Measurements from ENCODE around the gene SLC12A8. TPM values are rescaled to one million over a fixed set of nuclear protein-coding genes. Genes with fewer than 3 reads are reported as not detected.

SLC12A8 gene
- total RNA-seq, 2 experiments from 2014 or later = 0.26 to 0.39 TPM

DNA sequence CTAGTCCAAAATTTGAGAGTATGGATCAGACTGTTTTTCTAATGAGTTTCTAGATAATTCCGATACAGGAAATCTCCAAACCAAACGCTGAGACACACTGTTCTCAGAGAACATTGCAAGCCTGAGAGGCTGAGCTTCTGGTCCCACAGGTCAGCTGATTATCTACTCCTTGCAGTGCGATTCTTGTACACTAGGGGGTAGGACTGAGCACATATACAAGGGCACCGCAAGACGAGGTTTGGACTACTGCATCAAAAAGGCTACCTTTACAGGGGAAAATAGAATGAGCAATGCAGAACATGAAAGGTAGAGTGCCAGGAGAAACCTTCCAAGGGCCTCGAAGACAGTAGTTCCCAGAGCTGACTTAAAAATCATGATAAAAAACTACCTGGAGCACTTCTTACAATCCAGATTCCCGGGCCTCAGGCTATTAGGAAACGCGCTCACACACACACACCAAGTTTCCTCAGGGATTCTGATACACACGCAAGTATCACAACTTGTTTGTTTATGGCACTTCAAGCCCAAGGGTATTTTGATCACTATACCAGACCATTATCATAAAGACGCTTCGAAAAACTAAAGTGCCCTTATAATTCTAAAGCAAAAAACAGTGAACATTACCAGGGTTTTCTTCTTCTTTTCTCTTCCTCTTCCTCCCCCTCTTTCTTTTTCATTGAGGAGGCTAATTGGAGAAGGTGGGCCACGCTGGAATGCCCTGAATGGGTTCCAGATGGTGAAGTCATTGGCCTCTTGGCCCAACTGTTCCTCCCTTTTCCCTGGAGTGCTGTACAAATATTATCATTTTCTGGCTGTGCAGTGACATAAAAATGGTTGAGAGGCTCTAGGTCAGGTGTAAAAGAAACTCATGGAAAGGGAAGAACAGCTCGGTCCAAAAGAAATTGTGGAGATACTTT, 61.8 kb downstream of the SLC12A8 start:
- no peak overlapping the region for H3K27ac Mint-ChIP-seq
- intact Hi-C loops (cut with DNase I, micrococcal nuclease) = loop anchor here (1.0 to 5.0 kb wide), 3 partner anchors 223 to 434 kb away; no protein-coding TSS in a partner anchor
- DNase-seq = peak; percentile 81
- H3K36me3 Mint-ChIP-seq (ENCODE audit: low read depth) = no peaks in the 10 kb centered on the region
- H3K9me3 Mint-ChIP-seq (ENCODE audit: low read depth) = no peaks in the 10 kb centered on the region
- peak; percentile 95 for ATAC-seq
- no peak overlapping the region for H3K4me3 Mint-ChIP-seq
- ChIA-PET POLR2A (interaction anchor here (0.6 kb wide), 2 partner anchors 204 to 276 kb away, joined by 3 read pairs; no protein-coding TSS in a partner anchor), CTCF (interaction anchor here (0.5 to 1.4 kb wide), 17 partner anchors 10 to 434 kb away, joined by 3 to 11 read pairs (median 3); no protein-coding TSS in a partner anchor)
- peaks cover 13% of the 10 kb centered on the region for H3K27me3 Mint-ChIP-seq
- peaks cover 8% of the 10 kb centered on the region for H3K4me1 Mint-ChIP-seq

GRCh38 chr3:125149462-125149861, 63.1 kb downstream of the SLC12A8 start:
- CTCF ChIA-PET = interaction anchor here (0.6 to 1.4 kb wide), 10 partner anchors 11 to 988 kb away, joined by 3 to 7 read pairs (median 4); no protein-coding TSS in a partner anchor
- intact Hi-C loops (cut with DNase I, micrococcal nuclease) = no loop called here

GRCh38 chr3:125148836-125149235, 63.7 kb downstream of the SLC12A8 start:
- no peak for DNase-seq
- no peaks in the 10 kb centered on the region for H3K36me3 Mint-ChIP-seq (ENCODE audit: low read depth)
- no peaks in the 10 kb centered on the region for H3K9me3 Mint-ChIP-seq (ENCODE audit: low read depth)
- no peak overlapping the region for H3K4me3 Mint-ChIP-seq
- intact Hi-C loops (cut with DNase I, micrococcal nuclease) = no loop called here
- CTCF ChIA-PET = interaction anchor here (0.6 kb wide), 1 partner anchor 16 kb away, joined by 3 read pairs; no protein-coding TSS in a partner anchor
- no peak for ATAC-seq
- H3K27ac Mint-ChIP-seq = no peak overlapping the region
- peaks cover 18% of the 10 kb centered on the region for H3K27me3 Mint-ChIP-seq
- POLR2A ChIA-PET = no interaction called here
- no peaks in the 10 kb centered on the region for H3K4me1 Mint-ChIP-seq

More at GRCh38 chr3:125149462-125149861, 63.1 kb downstream of the SLC12A8 start:
- no peaks in the 10 kb centered on the region for H3K9me3 Mint-ChIP-seq (ENCODE audit: low read depth)
- peaks cover 15% of the 10 kb centered on the region for H3K27me3 Mint-ChIP-seq
- ATAC-seq (no peak), DNase-seq (no peak)
- H3K27ac Mint-ChIP-seq = no peak overlapping the region
- POLR2A ChIA-PET = no interaction called here
- no peaks in the 10 kb centered on the region for H3K36me3 Mint-ChIP-seq (ENCODE audit: low read depth)
- no peaks in the 10 kb centered on the region for H3K4me1 Mint-ChIP-seq
- H3K4me3 Mint-ChIP-seq = no peak overlapping the region

GRCh38 chr3:125148016-125148812, 64.3 kb downstream of the SLC12A8 start:
- intact Hi-C loops (cut with DNase I, micrococcal nuclease) = no loop called here
- POLR2A ChIA-PET = no interaction called here
- H3K36me3 Mint-ChIP-seq (ENCODE audit: low read depth) = no peaks in the 10 kb centered on the region
- no peaks in the 10 kb centered on the region for H3K9me3 Mint-ChIP-seq (ENCODE audit: low read depth)
- H3K27ac Mint-ChIP-seq = no peak overlapping the region
- CTCF ChIA-PET = no interaction called here
- no peak for ATAC-seq
- H3K4me1 Mint-ChIP-seq = no peaks in the 10 kb centered on the region
- no peak overlapping the region for H3K4me3 Mint-ChIP-seq
- peaks cover 21% of the 10 kb centered on the region for H3K27me3 Mint-ChIP-seq
- DNase-seq = no peak

- H3K36me3 Mint-ChIP-seq (ENCODE audit: low read depth) = no peaks in the 10 kb centered on the region
- H3K4me3 Mint-ChIP-seq = no peak overlapping the region
- no peak overlapping the region for H3K27ac Mint-ChIP-seq
- ChIA-PET CTCF (no interaction called here), POLR2A (no interaction called here)
- H3K4me1 Mint-ChIP-seq = peaks cover 5% of the 10 kb centered on the region
- H3K27me3 Mint-ChIP-seq = peaks cover 26% of the 10 kb centered on the region
- no peak for DNase-seq
- intact Hi-C loops (cut with DNase I, micrococcal nuclease) = no loop called here
- no peaks in the 10 kb centered on the region for H3K9me3 Mint-ChIP-seq (ENCODE audit: low read depth)
- no peak for ATAC-seq
Observed at GRCh38 chr3:125147491-125147820, 65.1 kb downstream of the SLC12A8 start.

- Mint-ChIP-seq H3K9me3 (ENCODE audit: low read depth) (no peaks in the 10 kb centered on the region), H3K4me1 (peaks cover 11% of the 10 kb centered on the region), H3K4me3 (no peak overlapping the region), H3K27ac (no peak overlapping the region), H3K36me3 (ENCODE audit: low read depth) (no peaks in the 10 kb centered on the region), H3K27me3 (peaks cover 26% of the 10 kb centered on the region)
- POLR2A ChIA-PET = no interaction called here
- ATAC-seq (no peak), DNase-seq (no peak)
- CTCF ChIA-PET = interaction anchor here (0.8 to 1.3 kb wide), 2 partner anchors 109 to 402 kb away, joined by 3 to 4 read pairs; no protein-coding TSS in a partner anchor
- intact Hi-C loops (cut with DNase I, micrococcal nuclease) = no loop called here
Observed at GRCh38 chr3:125146626-125147490, 65.7 kb downstream of the SLC12A8 start.

DNA sequence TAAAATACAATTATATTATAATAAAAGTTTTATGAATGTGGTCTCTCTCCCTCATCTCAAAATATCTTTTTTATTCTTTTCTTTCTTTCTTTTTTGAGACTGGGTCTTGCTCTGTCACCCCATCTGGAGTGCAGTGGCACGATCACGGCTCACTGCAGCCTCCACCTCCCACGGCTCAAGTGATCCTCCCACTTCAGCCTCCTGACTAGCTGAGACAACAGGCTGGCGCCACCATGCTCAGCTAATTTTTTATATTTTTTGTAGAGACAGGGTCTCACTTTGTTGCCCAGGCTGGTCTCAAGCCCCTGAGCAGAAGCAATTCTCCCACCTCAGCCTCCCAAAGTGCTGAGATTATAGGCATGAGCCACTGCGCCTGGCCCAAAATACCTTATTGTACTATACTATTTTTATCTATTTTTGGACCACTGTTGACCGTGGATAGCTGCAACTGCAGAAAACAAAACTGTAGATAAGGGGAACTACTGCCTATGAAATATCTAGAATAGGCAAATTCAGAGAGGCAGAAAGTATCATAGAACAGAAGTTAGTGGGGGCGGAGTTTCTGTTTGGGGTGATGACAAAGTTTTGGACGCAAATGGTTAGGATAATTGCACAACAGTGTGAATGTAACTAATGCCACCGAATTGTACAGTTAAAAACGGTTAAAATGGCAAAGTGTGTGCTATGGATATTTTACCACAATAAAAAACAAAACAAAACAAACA, 66.6 kb downstream of the SLC12A8 start:
- H3K27me3 Mint-ChIP-seq = peaks cover 23% of the 10 kb centered on the region
- H3K27ac Mint-ChIP-seq = no peak overlapping the region
- H3K36me3 Mint-ChIP-seq (ENCODE audit: low read depth) = no peaks in the 10 kb centered on the region
- intact Hi-C loops (cut with DNase I, micrococcal nuclease) = no loop called here
- DNase-seq (no peak), ATAC-seq (no peak)
- no peaks in the 10 kb centered on the region for H3K9me3 Mint-ChIP-seq (ENCODE audit: low read depth)
- peaks cover 20% of the 10 kb centered on the region for H3K4me1 Mint-ChIP-seq
- ChIA-PET POLR2A (no interaction called here), CTCF (interaction anchor here (0.8 to 1.3 kb wide), 3 partner anchors 108 to 440 kb away, joined by 3 to 4 read pairs (median 3); no protein-coding TSS in a partner anchor)
- no peak overlapping the region for H3K4me3 Mint-ChIP-seq

DNA sequence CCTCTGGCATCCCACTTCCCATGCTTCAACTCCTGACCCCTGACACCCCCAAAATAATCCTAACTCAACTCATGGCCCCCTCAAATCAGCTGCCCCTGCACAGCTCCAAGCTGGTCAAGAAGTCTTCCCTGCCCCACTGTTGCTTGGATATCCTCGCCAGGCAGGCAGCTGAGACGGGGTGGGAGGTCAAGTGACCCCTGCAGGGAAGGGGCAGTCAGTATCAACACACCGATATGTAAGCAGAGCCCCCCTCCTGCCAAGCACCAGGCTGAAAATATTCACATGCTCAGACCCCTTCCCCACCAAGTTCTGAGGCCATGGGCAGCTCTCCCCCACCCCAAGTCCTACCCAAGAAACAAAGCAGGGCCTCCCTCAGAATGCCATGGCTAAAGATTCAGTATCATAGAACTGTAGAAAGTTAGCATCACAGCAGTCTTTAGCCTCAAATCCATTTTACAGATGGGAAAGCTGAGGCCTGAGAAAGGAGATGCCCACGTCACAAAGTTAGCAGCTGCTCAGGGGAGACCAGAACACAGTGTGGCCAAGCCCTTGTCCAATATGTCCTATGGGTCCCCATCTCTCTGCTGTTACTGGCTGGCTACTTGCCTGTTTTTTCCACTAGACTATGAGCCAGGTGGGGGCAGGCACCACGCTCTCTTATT, 67.8 kb downstream of the SLC12A8 start:
- ATAC-seq = no peak
- Mint-ChIP-seq H3K4me1 (peaks cover 24% of the 10 kb centered on the region), H3K27ac (no peak overlapping the region), H3K9me3 (ENCODE audit: low read depth) (no peaks in the 10 kb centered on the region), H3K4me3 (no peak overlapping the region), H3K27me3 (peaks cover 29% of the 10 kb centered on the region), H3K36me3 (ENCODE audit: low read depth) (no peaks in the 10 kb centered on the region)
- ChIA-PET CTCF (interaction anchor here (1.1 kb wide), 1 partner anchor 441 kb away, joined by 3 read pairs; no protein-coding TSS in a partner anchor), POLR2A (interaction anchor here (0.8 kb wide), 1 partner anchor 231 kb away, joined by 4 read pairs; the partner anchor contains the start of gene ZNF148)
- intact Hi-C loops (cut with DNase I, micrococcal nuclease) = loop anchor here (5.0 kb wide), 3 partner anchors 58 to 233 kb away; partner anchors contain the start of gene ZNF148 (in 1 of the 2)
- DNase-seq = no peak

DNA sequence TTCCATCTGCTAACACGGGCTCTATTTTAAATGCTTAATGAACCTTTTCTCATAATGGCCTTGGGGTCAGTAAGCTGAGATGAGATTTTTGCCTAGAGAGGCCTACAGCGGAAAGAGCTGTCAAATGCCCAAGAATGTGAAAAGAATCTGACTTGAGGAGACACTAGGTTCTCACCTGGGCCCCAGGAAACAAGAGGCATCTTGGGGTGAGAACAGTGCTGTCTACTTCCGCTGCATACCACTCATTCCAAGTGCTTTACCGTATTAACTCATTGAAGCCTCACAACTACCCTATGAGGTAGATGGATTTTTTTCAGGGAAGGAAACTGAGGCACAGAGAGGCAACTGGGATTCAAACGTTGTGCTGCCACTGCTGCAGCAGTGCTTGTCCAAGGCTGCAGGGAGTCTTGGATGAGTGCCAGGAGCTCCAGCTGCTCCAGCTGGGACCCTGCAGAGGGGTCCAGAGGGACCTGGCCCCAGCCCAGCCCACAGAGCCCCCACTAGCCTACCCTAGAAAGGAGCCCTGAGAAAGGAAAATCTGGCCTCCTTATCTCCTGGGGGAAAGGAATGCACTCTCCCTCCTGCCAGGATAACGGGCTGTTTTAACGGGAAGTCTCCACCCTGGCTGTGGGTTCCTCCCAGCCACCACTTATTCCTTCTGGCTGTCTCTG, 68.4 kb downstream of the SLC12A8 start:
- no peaks in the 10 kb centered on the region for H3K9me3 Mint-ChIP-seq (ENCODE audit: low read depth)
- ATAC-seq (no peak), DNase-seq (no peak)
- intact Hi-C loops (cut with DNase I, micrococcal nuclease) = loop anchor here (2.0 to 5.0 kb wide), 4 partner anchors 33 to 233 kb away; partner anchors contain the start of gene ZNF148 (in 1 of the 2)
- H3K27ac Mint-ChIP-seq = no peak overlapping the region
- ChIA-PET POLR2A (interaction anchor here (0.8 kb wide), 1 partner anchor 231 kb away, joined by 4 read pairs; the partner anchor contains the start of gene ZNF148), CTCF (no interaction called here)
- no peaks in the 10 kb centered on the region for H3K36me3 Mint-ChIP-seq (ENCODE audit: low read depth)
- H3K27me3 Mint-ChIP-seq = peaks cover 32% of the 10 kb centered on the region
- no peak overlapping the region for H3K4me3 Mint-ChIP-seq
- H3K4me1 Mint-ChIP-seq = peaks cover 24% of the 10 kb centered on the region

All from activated CD4-positive, alpha-beta T cell treated with anti-CD3 and anti-CD28 coated beads for 36 hours (primary cell).